PC-9 (cell line): Measurements from ENCODE around the gene RNF40. TPM values are rescaled to one million over a fixed set of nuclear protein-coding genes. Genes with fewer than 3 reads are reported as not detected.

Source experiments
- BruUV-seq: library from RNA; stranded (reverse); fragments of 400-500 nt; replicated peaks from 2 replicates; lab custom pipeline; 2021; lab: Mats Ljungman, UMichigan
- CTCF ChIA-PET: fragments of 300-600 bp; sonication (Branson Sonifier 250); formaldehyde crosslinking; loops from one replicate; lab custom pipeline; 2022; ENCODE audit warnings: antibody characterized with exemption; lab: Charles Lee
- POLR2A ChIA-PET: fragments of 300-600 bp; sonication (Branson Sonifier 250); formaldehyde crosslinking; loops from one replicate; lab custom pipeline; 2022; ENCODE audit warnings: antibody characterized with exemption; ENCODE audit not compliant: unreplicated experiment; lab: Charles Lee
- DNase-seq, 2 experiments: peaks; one replicate each; pipeline versions ENCODE4 v3.0.0 to v3.0.0-alpha.2; 2015 to 2022; ENCODE audit warnings: mixed read lengths in 1 of 2
- H2AFZ ChIP-seq: fragments of 200-600 bp; sonication (generic); 2 replicates; pipeline ENCODE4 v1.8.1; 2017; ENCODE audit warnings: antibody characterized with exemption
- H3F3A ChIP-seq: fragments of 200-600 bp; sonication (generic); 2 replicates; pipeline ENCODE4 v1.8.1; 2017; ENCODE audit warnings: antibody characterized with exemption, mild to moderate bottlenecking, low read depth; ENCODE audit not compliant: insufficient read depth
- H3K27ac ChIP-seq: fragments of 200-600 bp; sonication (generic); 2 replicates; pipeline ENCODE4 v1.6.1; 2016; ENCODE audit warnings: mixed run types
- H3K27me3 ChIP-seq: fragments of 200-600 bp; sonication (generic); 2 replicates; pipeline ENCODE4 v1.6.1; 2016; ENCODE audit warnings: low read depth, mixed run types; ENCODE audit not compliant: insufficient read depth
- H3K36me3 ChIP-seq: fragments of 200-600 bp; sonication (generic); 2 replicates; pipeline ENCODE4 v1.6.1; 2016; ENCODE audit warnings: low read depth, mixed run types
- H3K4me1 ChIP-seq: fragments of 200-600 bp; sonication (generic); replicated peaks from 2 replicates; pipeline ENCODE4 v1.6.1; 2016; ENCODE audit warnings: mixed run types; ENCODE audit not compliant: insufficient read depth
- H3K4me2 ChIP-seq: fragments of 200-600 bp; sonication (generic); 2 replicates; pipeline ENCODE4 v1.6.1; 2017; ENCODE audit warnings: mixed run types
- H3K4me3 ChIP-seq: fragments of 200-600 bp; sonication (generic); 2 replicates; pipeline ENCODE4 v1.6.1; 2016; ENCODE audit warnings: mixed run types
- H3K79me2 ChIP-seq: fragments of 200-600 bp; sonication (generic); 2 replicates; pipeline ENCODE4 v1.6.1; 2017; ENCODE audit warnings: low read depth, mixed run types
- H3K9me2 ChIP-seq: fragments of 200-600 bp; sonication (generic); 2 replicates; pipeline ENCODE4 v1.8.1; 2017; ENCODE audit warnings: mild to moderate bottlenecking; ENCODE audit not compliant: insufficient read depth
- H3K9me3 ChIP-seq: fragments of 200-600 bp; sonication (generic); 2 replicates; pipeline ENCODE4 v1.8.1; 2016; ENCODE audit warnings: low read depth; ENCODE audit not compliant: insufficient read depth
- H4K20me1 ChIP-seq: fragments of 200-600 bp; sonication (generic); 2 replicates; pipeline ENCODE4 v1.8.1; 2017; ENCODE audit not compliant: insufficient read depth
- EZH2 ChIP-seq: fragments of 200-600 bp; sonication (generic); IDR thresholded peaks from 2 replicates; pipeline ENCODE4 v1.8.0; 2017; ENCODE audit warnings: antibody characterized with exemption, low read depth
- intact Hi-C: fragments of 100-400 bp; cut with micrococcal nuclease; formaldehyde crosslinking; loops from one replicate; pipeline ENCODE4 v1.10.0; 2022; ENCODE audit not compliant: unreplicated experiment
- total RNA-seq: library from RNA; stranded (reverse); gene quantifications from 2 replicates; pipeline ENCODE4 v1.2.3, GENCODE V29; 2021
- TF ChIP-seq, protein P1 (sequence below): fragments of 200-600 bp; sonication (generic); conservative IDR thresholded peaks from 2 replicates; pipeline ENCODE4 v1.6.1; 2017; ENCODE audit warnings: mixed run types, antibody characterized with exemption, mild to moderate bottlenecking, moderate library complexity

RNF40 gene
- total RNA-seq, 1 experiment from 2014 or later = 178 TPM

DNA sequence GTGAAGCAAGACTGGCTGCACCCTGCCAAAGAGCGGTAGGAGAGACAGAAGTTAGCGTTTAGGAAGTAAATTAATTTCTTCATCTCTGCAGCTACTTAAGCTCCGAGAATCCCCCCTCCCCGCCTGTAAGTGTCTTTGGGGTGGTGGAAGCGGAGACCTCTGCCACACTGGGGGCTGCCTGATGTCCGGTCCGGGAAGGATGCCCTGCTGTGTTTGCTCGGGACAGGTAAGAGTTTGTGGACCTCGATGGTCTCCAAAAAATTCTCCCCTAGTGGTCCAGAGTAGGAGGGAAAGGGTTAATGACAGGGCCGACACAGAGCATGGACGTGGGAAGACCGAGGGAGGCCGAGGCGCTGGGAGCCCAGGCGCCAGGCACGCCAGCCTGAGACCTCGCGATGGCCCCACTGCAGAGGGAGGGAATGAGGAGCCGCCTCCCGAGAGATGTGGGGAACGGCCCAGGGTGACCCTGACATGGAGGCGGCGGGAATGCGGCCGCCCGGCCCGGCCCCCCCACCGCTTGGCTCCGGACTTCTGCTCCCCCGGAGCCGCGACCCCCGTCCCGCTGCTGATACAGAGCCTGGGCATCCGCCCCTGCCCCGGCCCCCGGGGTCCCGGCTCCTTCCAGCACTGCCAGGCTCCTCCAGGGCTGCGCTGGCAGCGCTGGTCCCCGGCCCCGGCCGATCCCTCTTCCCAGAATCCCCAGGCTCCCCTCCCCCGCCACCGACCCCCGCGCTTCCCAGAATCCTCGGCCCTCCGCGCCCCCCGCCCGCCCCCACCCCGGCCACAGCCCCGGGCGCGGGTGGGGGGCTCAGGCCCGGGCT lies 24.2 kb downstream of the RNF40 start:
- CTCF ChIA-PET = interaction anchor here (1.6 kb wide), 1 partner anchor 19 kb away, joined by 8 read pairs; no protein-coding TSS in a partner anchor
- peaks cover 16% of the 10 kb centered on the region for H3K79me2 ChIP-seq
- H3K27me3 ChIP-seq = no peaks in the 10 kb centered on the region
- peak overlapping the region; percentile 97 for H3K4me3 ChIP-seq
- H2AFZ ChIP-seq = peak overlapping the region; percentile 98
- H3F3A ChIP-seq = peaks cover 8% of the 10 kb centered on the region; the same call in 1 of the 2 replicates
- peak; percentile 49 to 53 for DNase-seq
- no peaks in the 10 kb centered on the region for H3K9me3 ChIP-seq
- BruUV-seq = no TSS peak
- H3K9me2 ChIP-seq = no peaks in the 10 kb centered on the region
- peaks cover 14% of the 10 kb centered on the region for H3K4me1 ChIP-seq
- no peaks in the 10 kb centered on the region; the same call in 1 of the 2 replicates for H4K20me1 ChIP-seq
- no peak overlapping the region for H3K27ac ChIP-seq
- no peak for TF ChIP-seq EZH2
- peak overlapping the region; percentile 96 for H3K4me2 ChIP-seq
- POLR2A ChIA-PET = interaction anchor here (0.7 to 1.0 kb wide), 3 partner anchors 19 to 89 kb away, joined by 3 to 15 read pairs (median 3); a partner anchor contains a TSS
- intact Hi-C loops = no loop called here
- no peaks in the 10 kb centered on the region for H3K36me3 ChIP-seq

DNA sequence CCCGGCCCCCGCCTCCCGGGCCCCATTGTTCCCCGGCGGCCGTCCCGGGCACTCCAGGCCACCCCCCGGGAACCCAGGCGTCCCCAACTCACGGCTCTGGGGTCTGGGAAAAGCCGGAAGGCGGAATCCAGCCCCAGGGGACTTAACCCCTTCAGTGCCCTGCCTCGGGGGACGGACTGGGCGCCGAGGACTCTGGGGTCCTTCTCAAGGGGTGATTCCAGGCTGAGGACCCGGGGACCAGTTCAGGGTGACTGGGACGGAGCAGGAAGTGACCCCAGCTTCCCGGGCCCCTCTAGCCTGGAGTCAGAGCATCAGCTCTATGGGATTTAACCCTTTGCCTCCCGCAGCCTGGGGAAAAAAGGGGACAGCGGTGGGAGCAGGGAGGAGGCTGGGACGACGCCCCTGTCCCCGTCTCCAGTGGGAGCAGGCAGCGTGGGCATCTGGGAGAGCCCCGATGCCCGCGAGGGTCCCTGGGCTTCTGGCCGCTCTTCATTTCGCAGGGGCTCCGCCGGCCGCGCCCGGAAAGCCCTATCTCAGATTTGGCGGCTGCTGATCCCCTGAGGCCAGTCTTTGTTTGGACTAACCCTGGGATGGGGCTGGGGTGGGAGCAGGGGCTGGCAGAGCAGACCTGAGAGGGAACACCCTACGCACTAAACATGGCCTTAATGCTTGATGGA lies 25.0 kb downstream of the RNF40 start, which contains the start of gene ZNF629:
Gene ZNF629, minus strand, starts transcription at position 270 of the 677 bp plus-strand sequence. CDS start 2,723 bp downstream, outside the sequence.
- peaks cover under 1% of the 10 kb centered on the region; the same call in 1 of the 2 replicates for H3F3A ChIP-seq
- H3K4me3 ChIP-seq = peak within 1 kb of the TSS; percentile 97
- ChIA-PET POLR2A (interaction anchor here (0.6 to 1.0 kb wide), 5 partner anchors 19 to 88 kb away, joined by 3 to 21 read pairs (median 9); a partner anchor contains a TSS), CTCF (interaction anchor here (1.6 kb wide), 1 partner anchor 18 kb away, joined by 8 read pairs; no protein-coding TSS in a partner anchor)
- no peaks in the 10 kb centered on the region for H3K36me3 ChIP-seq
- peak within 1 kb of the TSS; percentile 98 for H2AFZ ChIP-seq
- H3K9me2 ChIP-seq = no peaks in the 10 kb centered on the region
- H3K4me1 ChIP-seq = peaks cover 14% of the 10 kb centered on the region
- H3K79me2 ChIP-seq = peaks cover 16% of the 10 kb centered on the region
- BruUV-seq = TSS peak; percentile 89
- no peak for TF ChIP-seq EZH2
- TF ChIP-seq, protein P1, sequence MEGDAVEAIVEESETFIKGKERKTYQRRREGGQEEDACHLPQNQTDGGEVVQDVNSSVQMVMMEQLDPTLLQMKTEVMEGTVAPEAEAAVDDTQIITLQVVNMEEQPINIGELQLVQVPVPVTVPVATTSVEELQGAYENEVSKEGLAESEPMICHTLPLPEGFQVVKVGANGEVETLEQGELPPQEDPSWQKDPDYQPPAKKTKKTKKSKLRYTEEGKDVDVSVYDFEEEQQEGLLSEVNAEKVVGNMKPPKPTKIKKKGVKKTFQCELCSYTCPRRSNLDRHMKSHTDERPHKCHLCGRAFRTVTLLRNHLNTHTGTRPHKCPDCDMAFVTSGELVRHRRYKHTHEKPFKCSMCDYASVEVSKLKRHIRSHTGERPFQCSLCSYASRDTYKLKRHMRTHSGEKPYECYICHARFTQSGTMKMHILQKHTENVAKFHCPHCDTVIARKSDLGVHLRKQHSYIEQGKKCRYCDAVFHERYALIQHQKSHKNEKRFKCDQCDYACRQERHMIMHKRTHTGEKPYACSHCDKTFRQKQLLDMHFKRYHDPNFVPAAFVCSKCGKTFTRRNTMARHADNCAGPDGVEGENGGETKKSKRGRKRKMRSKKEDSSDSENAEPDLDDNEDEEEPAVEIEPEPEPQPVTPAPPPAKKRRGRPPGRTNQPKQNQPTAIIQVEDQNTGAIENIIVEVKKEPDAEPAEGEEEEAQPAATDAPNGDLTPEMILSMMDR = no peak
- no peak within 1 kb of the TSS for H3K27ac ChIP-seq
- peak within 1 kb of the TSS; percentile 96 for H3K4me2 ChIP-seq
- DNase-seq = peak; percentile 49 to 75
- no peaks in the 10 kb centered on the region; the same call in 1 of the 2 replicates for H4K20me1 ChIP-seq
- H3K9me3 ChIP-seq = no peaks in the 10 kb centered on the region
- H3K27me3 ChIP-seq = no peaks in the 10 kb centered on the region
- intact Hi-C loops = loop anchor here (1.0 kb wide), 2 partner anchors 18 to 88 kb away; no protein-coding TSS in a partner anchor

DNA sequence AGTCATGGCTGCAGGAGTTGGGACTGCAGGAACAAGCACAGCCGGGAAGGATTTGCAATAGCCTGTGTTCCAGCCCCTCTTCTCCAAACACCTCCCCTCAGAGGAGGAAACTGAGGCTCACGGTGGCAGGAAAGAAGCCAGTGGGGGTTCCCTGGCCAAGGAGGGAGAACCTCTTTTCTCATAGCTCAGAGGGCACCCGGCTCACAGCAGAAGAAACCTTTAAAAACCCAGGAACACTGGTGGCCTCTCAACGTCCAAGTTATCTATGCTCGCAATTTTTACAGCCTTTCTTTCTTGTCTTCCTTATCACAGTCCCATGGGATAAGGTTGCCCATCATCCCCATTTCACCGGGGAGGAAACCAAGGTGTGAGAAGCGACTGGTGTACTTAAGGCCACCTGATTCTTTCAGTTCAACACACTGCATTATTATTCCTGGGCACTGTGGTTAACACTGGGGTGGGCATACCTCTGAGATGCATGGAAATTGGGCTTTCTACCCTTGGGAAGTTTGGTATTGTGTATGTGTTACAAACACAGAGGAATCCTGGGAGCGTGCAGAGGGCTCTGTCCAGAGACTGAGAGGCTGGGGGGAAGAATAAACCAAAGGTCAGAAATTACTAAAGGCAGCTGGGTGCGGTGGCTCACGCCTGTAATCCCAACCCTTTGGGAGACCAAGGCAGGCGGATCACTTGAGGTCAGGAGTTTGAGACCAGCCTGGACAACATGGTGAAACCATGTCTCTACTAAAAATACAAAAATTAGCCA lies 25.7 kb downstream of the RNF40 start:
- POLR2A ChIA-PET = interaction anchor here (0.6 to 1.0 kb wide), 2 partner anchors 18 to 20 kb away, joined by 15 to 21 read pairs; no protein-coding TSS in a partner anchor
- Histone ChIP-seq H3K79me2 (peaks cover 16% of the 10 kb centered on the region), H2AFZ (peak overlapping the region; percentile 98), H3K4me3 (peak overlapping the region; percentile 97), H3K4me1 (peaks cover 14% of the 10 kb centered on the region), H4K20me1 (no peaks in the 10 kb centered on the region; the same call in 1 of the 2 replicates), H3K4me2 (peak overlapping the region; percentile 96), H3K27me3 (no peaks in the 10 kb centered on the region), H3K9me3 (no peaks in the 10 kb centered on the region), H3F3A (no peaks in the 10 kb centered on the region; the same call in 1 of the 2 replicates), H3K27ac (no peak overlapping the region), H3K9me2 (no peaks in the 10 kb centered on the region), H3K36me3 (no peaks in the 10 kb centered on the region)
- BruUV-seq = no TSS peak
- CTCF ChIA-PET = interaction anchor here (0.6 to 1.6 kb wide), 2 partner anchors 9 to 18 kb away, joined by 3 to 8 read pairs; no protein-coding TSS in a partner anchor
- intact Hi-C loops = loop anchor here (1.0 to 2.0 kb wide), 3 partner anchors 18 to 88 kb away; no protein-coding TSS in a partner anchor
- TF ChIP-seq, protein P1 = no peak
- no peak for TF ChIP-seq EZH2
- no peak for DNase-seq
